Measurements from ENCODE around the gene LRRN2. TPM values are rescaled to one million over a fixed set of nuclear protein-coding genes. Genes with fewer than 3 reads are reported as not detected.
"Not testable (repeated sequence)": the region's sequence is repeated elsewhere in the genome, so short reads cannot be mapped to it uniquely, and the experiment has no call there.

The LRRN2 gene
- total RNA-seq, 1 donor from 2014 or later: 9.4 TPM

- no peak overlapping the region for H3K27ac Mint-ChIP-seq
- H3K9me3 Mint-ChIP-seq (ENCODE audit: low read depth): no peaks in the 10 kb centered on the region
- H3K27me3 Mint-ChIP-seq: peaks cover 20% of the 10 kb centered on the region
- DNase-seq (ENCODE audit: low spot score, unreplicated experiment): no peak
- H3K4me3 Mint-ChIP-seq (ENCODE audit: low read depth): no peak overlapping the region
- H3K4me1 Mint-ChIP-seq (ENCODE audit: low read depth): peaks cover 23% of the 10 kb centered on the region
- TF ChIP-seq CTCF (IDR thresholded peaks at IDR 0.05; ENCODE audit: unreplicated experiment): no peak
- peaks cover 1% of the 10 kb centered on the region for H3K36me3 Mint-ChIP-seq (ENCODE audit: insufficient read depth)
Measured at GRCh38 chr1:204571631-204572030, 113.9 kb downstream of the LRRN2 start.

DNA sequence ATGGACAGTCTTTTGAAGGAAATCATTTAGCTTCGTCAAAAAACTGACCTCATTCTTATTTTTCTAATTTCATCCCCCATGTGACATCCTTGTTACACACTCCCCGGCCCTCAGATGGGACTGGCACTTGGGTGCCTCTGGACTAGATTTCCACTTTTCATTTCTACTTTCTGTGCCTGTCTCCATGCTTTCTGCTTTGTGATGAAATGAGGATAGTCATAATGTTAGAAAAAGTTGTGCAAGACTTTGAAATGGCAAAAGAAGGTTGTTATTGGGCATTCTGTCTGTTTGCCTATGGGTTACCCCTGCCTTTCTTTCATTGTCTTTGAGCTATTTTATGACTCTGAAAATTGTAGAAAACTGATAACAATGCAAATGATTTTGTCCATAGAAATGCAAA is 114.4 kb downstream of the LRRN2 start:
- H3K4me3 Mint-ChIP-seq (ENCODE audit: low read depth): no peak overlapping the region
- peaks cover 1% of the 10 kb centered on the region for H3K36me3 Mint-ChIP-seq (ENCODE audit: insufficient read depth)
- no peak for TF ChIP-seq CTCF (IDR thresholded peaks at IDR 0.05; ENCODE audit: unreplicated experiment)
- no peak for DNase-seq (ENCODE audit: low spot score, unreplicated experiment)
- peaks cover 16% of the 10 kb centered on the region for H3K27me3 Mint-ChIP-seq
- peaks cover 26% of the 10 kb centered on the region for H3K4me1 Mint-ChIP-seq (ENCODE audit: low read depth)
- no peak overlapping the region for H3K27ac Mint-ChIP-seq
- H3K9me3 Mint-ChIP-seq (ENCODE audit: low read depth): no peaks in the 10 kb centered on the region

DNA sequence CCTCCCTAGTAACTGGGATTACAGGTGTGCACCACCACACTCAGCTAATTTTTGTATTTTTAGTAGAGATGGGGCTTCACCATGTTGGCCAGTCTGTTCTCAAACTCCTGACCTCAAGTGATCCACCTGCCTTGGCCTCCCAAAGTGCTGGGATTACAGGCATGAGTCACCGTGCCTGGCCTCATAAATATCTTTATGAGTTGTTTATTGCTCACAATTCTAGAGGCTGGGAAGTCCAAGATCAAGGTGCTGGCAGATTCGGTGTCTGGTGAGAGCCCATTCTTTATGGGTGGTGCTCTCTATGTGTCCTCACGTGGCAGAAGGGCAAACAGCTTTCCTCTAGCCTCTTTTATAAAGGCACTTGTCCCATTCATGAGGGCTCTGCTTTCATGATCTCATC is 115.5 kb downstream of the LRRN2 start:
- not testable (repeated sequence) for DNase-seq (ENCODE audit: low spot score, unreplicated experiment); H3K9me3 Mint-ChIP-seq (ENCODE audit: low read depth); H3K27me3 Mint-ChIP-seq; H3K36me3 Mint-ChIP-seq (ENCODE audit: insufficient read depth); H3K4me3 Mint-ChIP-seq (ENCODE audit: low read depth); H3K27ac Mint-ChIP-seq
- H3K4me1 Mint-ChIP-seq (ENCODE audit: low read depth): peaks cover 33% of the 10 kb centered on the region

DNA sequence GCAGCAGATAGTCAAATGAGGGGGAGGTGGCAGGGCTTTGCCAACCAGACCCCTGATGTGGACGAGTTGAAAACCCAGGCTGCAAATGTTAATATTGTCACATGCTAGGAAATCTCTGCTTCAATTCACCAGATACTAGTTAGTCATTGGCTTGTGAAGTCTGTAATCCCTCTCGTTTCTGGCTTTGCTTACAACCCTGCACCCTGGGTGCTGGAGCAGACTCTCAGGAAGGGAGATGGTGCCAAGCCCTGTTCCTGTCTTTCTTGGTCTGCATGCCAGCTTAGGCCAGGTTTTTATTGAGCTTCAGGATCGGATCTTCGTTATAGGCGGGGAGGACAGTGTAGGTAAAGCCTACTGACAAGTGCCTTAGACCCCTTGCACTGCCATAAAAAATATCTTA is 116.1 kb downstream of the LRRN2 start:
- H3K36me3 Mint-ChIP-seq (ENCODE audit: insufficient read depth): peaks cover 1% of the 10 kb centered on the region
- TF ChIP-seq CTCF (IDR thresholded peaks at IDR 0.05; ENCODE audit: unreplicated experiment): no peak

GRCh38 chr1:204568576-204569315 is 116.8 kb downstream of the LRRN2 start:
- Mint-ChIP-seq H3K27ac (no peak overlapping the region), H3K9me3 (ENCODE audit: low read depth) (no peaks in the 10 kb centered on the region), H3K4me3 (ENCODE audit: low read depth) (no peak overlapping the region), H3K4me1 (ENCODE audit: low read depth) (peaks cover 27% of the 10 kb centered on the region), H3K27me3 (no peaks in the 10 kb centered on the region), H3K36me3 (ENCODE audit: insufficient read depth) (peaks cover 1% of the 10 kb centered on the region)
- no peak for TF ChIP-seq CTCF (IDR thresholded peaks at IDR 0.05; ENCODE audit: unreplicated experiment)
- DNase-seq (ENCODE audit: low spot score, unreplicated experiment): no peak

More for the DNA sequence above, 116.1 kb downstream of the LRRN2 start:
- Mint-ChIP-seq H3K9me3 (ENCODE audit: low read depth) (no peaks in the 10 kb centered on the region), H3K27me3 (peaks cover 3% of the 10 kb centered on the region), H3K4me1 (ENCODE audit: low read depth) (peaks cover 31% of the 10 kb centered on the region), H3K27ac (no peak overlapping the region), H3K4me3 (ENCODE audit: low read depth) (no peak overlapping the region)
- no peak for DNase-seq (ENCODE audit: low spot score, unreplicated experiment)

Other genes with a start within 250 kb of the LRRN2 start
- 62.2 and 62.7 TPM in 2 replicates for gene PIK3C2B, start 190.9 kb downstream of the LRRN2 start, total RNA-seq
- gene MDM4, start 169.3 kb downstream of the LRRN2 start, total RNA-seq: 123 and 127 TPM in 2 replicates
- 6.9 and 8.3 TPM in 2 replicates for gene NFASC, start 185.1 kb upstream of the LRRN2 start, total RNA-seq

All from progenitor cell of endocrine pancreas (in vitro differentiated cells).